Hippocampal formation (tissue), 2 donors: Measurements from ENCODE around the gene SLC23A3.

Experiments used
- DNase-seq, 2 donors: peaks; one replicate each; lab custom pipeline; 2025; lab: John Stamatoyannopoulos, UW

The SLC23A3 gene

DNA sequence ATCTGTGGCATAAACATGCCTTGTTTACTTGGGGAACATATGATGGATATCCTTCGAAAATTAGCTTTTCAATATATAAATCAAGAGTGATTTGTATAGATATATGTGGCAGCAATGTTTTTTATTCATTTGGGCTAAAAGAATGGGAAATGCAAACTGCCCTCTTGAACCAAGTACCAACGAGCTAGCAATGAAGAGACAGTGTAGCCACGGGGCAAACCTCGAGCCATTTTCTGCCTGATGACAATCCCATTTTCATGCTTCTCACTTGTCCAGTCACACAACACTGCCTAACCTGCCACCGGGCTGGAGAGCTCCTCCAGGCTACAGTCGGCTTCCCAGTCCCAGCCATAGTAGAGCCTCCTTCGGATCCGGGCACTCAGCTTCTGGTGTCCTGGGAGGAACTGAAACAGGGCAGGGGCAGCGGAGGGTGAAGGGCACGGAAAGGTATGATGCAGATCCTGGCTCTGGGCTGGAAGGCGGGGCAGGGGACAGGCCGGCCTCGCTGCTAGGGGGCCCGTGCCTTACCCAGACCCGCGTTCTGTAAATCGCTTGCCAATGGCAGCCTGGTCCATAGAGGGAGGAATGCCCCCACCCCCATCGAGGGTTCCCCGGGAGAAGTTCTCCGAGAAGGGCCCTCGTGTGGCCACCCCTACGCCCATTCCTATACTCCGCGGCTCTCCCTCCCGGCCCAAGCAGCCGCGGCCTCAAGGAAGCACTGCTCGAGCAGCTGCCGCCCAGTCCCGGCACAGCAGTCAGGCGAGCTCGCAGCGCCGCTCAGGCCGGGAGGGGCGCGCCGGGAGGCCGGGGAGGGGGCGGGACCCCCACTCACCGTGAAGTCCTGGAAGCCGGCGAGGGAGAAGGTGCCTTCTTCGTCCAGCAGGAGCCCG, 6.3 kb upstream of the SLC23A3 start:
- DNase-seq, result peak in 1 of 2 donors; percentile 65

DNA sequence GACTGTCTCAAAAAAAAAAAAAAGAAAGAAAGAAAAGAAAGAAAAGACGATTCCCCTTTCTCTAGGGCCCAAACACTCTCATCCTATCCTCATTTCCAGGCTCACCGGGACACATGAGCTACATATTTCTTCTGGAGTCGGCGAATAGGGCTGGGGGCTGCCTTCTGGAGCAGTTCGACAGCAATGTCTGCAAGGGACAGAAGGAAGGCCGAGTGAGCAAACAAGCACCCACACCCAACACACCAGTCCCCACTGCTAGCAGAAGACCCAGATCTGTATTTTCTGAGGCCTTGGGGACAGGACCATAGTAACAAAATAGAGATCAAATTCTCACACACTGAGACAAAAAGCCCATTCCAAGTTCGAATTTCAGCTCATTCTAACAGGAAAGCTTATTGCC, 5.7 kb upstream of the SLC23A3 start:
- no peak for DNase-seq

DNA sequence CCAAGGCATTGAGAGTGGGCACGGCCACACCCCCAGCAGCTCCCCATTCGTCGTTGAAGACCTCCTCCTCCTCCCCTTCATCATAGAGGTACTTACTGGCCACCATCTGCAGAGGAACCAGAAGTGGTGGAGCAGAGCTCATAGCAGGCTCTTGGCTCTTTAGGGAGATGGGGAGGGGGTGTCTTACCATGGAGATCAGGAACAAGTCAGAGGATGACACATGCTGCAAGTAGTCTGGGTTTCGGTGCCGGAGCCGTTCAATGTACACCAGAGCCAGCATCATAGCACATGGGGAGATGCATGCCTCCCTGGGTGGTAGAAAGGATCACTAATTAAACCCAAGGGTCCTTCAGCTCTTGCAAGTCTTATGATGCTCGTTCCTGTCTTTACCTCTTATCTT, 5.0 kb upstream of the SLC23A3 start:
- DNase-seq, result no peak

DNA sequence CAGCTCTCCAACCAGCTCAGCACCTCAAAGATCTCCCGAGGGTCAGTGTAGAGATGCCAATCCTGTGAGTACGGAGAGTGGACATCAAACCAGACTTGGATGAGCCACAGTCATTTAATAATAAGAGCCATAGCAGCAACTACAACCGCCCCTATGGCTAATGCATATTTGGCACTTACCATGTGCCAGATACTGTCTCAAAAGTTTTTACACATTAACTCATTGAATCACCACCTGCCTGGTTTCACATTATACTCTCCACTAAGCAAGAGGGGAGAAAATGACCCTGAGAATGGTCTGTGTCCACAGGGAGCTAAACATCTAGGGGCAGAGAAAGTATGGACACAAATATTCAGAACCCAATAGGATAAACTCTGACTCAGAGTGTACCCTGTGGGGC, 4.3 kb upstream of the SLC23A3 start:
- DNase-seq, result no peak

DNA sequence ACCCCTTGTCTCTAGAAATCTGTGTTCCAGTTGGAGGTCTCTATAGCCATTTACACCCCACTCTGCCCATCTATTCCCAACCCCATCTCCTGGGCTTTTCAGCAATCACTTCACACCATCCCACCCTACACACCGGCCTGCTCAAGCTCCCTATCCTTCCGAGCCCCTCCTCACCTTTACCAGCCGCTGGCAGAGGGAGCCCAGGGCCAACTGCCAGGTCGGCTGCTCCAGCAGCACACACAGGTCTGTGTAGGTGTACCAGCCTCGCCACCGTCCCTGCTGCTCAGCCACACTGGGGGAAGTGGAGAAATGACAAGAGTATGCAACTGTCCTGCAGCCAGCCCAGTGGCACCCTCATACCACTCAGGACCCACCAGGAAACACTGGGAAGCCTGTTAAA, 3.3 kb upstream of the SLC23A3 start:
- no peak for DNase-seq

DNA sequence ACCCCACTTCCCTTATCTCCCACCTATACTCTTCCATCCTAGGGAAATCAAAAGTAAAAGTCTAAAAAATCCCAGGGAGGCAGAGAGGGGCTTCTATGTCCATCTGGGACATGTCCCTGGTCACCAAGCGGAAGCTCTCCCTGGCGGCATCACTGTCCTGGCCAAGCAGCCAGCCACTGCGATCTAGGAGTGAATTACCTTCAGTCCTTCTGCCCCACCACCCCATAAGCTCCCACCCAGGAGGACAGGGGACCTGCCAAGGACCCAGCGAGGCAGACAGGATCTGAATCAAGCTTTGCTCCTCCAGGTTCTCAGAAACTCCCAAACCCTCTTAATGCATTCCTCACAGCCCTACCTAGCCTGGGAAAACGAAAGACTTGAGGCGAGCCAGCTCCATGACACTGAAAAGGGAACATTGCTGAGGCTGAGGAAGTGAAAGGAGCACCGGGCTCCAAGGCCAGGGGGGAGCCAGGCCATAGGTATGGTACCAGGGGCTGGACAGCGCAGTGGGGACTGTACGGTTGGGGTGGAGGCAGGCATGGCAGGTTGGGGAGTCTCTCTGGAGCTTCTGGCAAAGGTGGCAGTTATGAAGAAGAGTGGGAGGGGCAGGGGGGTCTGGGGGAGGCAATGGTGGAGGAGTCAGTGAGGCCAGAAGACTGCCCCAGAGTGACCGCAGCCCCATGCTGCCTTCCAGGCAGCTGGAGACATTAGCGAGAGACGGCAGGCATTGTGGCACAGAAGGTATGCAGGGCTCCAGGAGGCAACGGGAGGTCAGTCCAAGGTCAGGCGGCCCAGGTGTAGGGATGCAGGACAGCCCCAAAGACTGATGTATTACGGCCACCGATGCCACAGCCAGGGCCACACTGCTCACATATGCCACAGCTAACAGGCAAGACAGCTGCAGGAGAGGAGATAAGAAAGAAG, 2.7 kb upstream of the SLC23A3 start:
- no peak for DNase-seq

DNA sequence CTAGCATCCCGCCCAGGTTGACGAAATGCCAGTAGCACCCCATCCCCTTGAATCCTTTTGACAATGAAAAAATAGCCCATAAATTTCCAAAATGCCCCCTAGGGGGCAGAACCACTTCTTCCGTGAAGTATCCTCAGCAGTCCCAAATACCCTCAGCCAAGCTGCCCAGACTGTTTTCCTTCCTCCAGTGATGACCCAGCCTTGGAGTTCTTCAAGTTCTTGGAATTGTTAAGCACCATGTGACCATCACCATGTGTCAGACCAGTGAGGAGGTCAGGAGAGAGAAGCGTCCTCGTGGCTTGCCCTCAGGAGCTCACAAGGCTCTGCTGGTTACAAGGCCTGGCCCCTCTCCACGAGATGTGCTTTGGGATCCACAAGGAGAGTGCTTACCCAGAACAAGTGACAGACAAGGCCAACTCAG, 1.4 kb upstream of the SLC23A3 start:
- peak; percentile 10 to 40 for DNase-seq

DNA sequence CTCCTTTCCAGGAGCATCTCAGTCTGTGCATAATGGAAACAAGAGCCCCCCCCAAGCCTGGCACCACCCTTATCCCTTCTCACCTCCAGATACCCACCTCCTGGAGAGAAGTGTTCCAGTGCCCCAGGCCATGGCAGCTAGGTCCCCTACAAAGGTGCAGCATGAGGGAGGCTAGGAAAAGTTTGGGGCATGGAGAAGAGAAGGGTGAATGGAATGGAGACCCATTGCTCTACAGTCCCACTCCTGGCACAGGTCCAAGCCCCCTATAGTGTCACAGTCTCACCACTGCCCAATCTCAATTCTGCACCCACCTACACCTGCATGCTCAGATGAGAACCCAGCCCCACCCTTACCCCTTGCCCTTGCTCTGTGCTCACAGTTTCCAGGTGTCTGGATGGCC, 897 bp downstream of the SLC23A3 start:
- no peak for DNase-seq

DNA sequence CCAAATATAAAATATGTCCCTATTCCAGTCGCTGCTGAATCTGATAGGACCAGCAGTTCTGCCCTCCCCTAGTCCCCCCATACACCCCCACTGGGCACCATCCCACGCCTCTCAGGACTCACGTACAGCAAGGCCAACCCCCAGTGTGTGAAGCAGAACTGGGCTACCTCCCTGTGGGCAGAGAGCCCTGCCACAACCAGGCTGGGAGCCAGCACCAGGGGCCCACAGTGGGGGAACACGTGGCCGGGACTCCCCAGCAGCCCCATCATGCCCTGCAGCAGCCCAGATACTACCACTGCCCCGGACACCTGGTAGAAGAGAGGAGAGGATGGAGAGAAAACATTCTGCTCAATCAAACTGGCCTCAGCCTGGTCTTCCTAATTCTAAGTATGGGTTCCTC, 1.3 kb downstream of the SLC23A3 start:
- no peak for DNase-seq

DNA sequence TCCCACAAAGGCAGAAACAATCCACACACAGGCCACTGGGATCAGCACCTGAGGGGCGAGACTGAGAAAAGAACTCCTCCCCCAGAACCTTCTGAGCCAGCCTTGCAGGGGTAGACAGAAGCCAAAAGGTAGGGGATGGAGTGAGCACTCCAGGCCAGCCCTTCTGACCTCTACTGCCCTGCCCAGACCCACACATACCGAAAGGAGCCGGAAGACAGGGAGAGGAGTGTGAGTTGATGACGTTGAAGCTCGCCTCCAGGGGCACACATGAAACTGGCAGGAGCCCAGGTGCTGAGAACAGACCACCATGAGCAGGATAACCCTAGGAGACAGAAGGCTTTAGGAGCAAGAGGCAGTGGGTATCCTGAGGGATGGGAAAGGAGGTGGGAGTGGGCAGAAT, 1.8 kb downstream of the SLC23A3 start:
- DNase-seq, result no peak

DNA sequence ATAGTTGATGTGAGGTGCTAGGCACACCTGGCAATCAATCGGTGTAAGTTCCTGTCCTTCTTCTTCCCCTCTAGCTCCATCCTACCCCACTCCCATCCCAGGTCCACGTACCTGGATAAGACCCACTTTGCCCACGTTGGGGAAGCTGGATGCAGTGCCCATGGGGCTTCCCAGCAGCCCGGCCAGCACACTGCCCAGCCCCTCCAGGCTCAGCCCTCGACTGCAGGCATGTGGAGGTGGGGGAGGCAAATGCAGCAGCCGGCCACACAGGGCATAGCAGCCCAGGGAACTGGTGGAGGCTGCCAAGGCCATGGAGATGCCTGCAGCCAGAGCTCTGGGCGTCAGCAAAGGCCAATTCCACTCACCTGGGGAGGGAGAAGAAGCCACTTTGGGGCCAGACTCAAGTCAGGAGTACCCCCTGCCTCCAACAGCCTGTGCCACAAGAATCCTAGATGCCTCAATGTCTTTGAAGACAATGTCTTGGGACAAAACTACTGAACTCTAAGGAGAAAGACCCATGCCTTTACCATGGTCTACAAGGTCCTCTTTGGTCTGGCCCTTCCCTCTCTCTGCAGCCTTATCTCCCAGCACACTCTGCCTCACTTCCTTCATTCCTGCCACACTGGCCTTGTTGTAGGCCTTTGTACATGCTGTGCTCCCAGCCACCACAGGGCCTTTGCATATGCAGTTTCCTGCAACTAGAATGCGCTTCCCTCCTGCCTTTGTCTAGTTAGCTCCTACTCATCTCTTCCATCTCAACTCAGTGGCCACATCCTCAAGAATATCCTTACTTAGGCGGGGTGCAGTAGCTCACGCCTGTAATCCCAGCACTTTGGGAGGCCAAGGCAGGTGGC, 4.5 kb downstream of the SLC23A3 start:
- no peak for DNase-seq

DNA sequence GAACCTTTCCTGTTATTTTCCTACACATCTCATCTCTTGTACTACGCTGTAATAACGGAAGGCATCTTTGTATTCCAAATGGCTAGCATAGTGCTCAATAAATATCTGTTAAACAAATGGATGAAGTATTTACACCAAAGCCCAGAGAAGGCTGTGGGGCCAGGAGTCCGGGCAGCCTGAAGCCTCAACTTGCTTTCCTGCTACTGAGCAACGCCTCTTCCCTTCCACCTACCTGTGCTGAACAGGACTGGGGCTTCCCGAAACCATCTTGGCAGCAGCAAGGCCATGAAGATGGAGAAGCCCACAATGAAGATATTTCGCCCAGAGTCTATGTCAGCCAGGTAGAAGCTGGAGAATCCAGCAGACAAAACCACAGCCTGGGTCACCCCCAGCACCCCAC, 6.7 kb downstream of the SLC23A3 start:
- DNase-seq, result no peak

DNA sequence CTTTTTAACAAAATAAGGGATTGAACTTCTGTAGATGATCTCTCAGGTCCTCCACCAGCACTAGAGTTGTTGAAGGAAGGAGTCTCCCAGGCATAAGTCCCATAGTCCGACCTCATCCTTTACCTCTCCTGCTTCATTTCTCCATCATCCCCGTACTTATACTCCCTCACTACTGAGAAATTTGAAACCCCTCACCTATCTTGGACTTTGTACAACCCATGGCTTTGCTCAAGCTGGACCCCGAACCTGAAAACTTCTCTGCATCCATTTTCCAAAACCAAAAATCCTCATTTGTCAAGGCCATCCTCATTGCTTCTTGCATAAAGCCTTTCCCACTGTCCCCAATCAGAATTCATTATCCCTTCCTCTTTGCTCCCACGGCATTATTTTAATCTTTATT, 8.7 kb downstream of the SLC23A3 start:
- DNase-seq, result no peak

DNA sequence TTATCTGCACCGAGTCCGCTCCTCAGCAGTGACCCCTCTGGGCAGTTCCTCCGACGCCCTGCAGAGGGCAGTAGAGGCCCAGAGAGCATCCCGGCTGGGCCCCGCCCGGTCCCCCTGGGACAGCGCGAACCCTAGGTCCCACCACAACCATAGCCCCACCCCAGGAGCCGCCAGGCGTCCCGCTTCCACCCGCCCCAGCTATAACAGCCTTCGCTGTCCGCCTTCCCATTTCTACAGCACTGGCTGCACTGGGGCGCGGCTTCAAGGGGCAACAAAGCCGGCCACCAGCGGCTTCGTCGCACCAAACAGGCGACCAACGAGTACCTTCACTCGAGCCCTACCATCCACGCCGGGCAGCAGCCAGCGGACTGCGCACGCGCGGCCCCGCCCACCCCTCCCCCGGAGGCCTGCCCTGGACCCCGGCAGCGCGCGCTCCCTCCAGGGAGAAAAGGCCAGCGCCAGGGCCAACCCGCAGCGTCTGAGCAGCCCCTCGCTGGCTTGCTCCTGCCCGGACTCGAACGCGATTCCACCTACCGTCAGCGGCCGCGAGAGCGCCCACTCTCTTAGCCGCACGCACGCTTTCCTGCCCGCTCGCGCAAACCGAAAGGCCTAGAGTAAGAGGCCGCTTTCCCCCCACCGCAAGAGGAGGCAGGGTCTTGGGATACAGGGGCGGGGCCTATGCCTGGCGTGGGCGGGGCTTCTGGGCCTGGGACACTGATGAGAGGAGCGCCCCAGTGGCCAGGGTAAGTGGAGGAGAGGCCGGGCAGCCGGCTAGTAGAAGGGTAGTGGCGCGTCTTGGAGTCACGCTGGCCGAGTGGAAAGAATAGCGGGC, 9.4 kb downstream of the SLC23A3 start, which contains the start of gene NHEJ1:
TSS of gene NHEJ1 (minus strand) at position 630 of the 832 bp plus-strand sequence. CDS start 2,453 bp downstream, outside the sequence.
- DNase-seq, result peak; percentile 91 to 95

DNA sequence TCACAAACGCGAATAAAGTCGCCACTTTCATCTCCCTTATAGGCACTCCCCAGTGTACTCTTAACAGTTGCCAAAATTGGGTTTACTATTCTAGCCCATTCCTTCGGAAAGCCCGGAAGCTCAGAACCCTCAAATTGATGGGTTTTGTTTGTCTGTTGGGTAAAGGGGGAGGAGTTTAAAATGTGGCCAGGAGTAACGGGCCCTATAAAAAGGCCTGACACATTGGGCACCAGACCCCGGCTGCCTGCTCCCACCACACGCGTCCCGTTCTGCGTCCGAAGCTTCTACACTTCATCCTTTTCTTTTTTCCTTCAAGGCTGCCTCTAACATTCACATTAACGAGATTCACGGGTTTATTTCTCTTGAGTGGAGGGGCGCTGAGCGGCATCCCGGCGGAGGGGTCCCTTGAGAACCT, 10.1 kb downstream of the SLC23A3 start:
- no peak for DNase-seq

DNA sequence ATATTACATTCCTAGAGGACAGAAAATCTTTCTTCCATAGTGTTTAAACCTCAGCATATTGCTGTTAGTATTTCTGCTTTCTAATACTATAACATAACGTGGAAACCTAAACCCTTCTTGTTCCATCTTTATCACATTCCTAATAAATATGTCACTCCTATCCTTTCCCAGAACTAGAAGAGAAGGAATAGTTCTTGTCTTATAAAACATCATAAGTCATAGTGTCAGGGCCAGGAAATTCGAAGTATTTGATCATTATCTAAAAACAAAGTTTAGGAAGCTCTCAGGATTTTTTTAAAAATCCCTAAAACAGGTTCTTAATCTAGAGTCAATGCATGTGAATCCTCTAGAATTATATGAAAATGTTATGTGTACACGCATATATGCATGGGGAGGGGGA, 11.2 kb downstream of the SLC23A3 start:
- DNase-seq, result no peak

DNA sequence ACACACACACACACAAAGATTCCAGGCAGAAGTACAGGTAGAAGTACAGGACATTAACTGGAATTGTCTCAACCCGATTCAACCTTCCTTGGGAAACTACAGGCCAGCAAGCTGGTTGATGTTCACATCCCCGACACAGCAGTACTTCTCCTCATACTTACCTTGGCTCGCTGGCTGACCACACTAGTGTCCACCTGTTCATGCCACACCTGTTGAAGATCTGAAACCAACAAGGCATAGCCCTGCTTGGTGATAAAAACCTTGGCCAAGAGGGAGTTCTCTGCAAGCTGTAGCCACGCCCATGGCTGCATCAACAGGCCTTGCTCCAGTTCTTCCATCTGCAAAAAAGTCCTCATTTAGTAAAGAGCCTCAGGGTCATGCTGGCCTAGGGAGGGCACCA, 11.8 kb downstream of the SLC23A3 start:
- no peak for DNase-seq

DNA sequence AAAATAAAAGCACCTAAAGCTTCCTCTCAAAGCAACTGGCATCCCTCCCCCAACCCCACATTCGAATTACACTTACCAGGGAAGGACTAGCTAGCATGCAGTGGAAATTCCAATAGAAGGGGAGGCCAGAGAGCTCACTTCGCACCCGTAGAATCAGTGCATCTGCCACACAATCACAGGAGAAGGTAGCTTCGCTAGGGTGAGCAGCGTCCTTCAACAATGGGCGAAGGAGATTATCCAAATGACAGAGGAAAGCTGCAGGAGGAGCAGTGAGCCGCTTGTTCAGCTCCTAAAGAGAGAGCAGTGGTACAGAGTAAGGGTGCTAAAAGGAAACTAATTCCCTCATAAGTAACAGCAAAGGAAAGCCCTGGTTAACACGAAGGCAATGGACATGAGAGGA, 12.4 kb downstream of the SLC23A3 start:
- no peak for DNase-seq

DNA sequence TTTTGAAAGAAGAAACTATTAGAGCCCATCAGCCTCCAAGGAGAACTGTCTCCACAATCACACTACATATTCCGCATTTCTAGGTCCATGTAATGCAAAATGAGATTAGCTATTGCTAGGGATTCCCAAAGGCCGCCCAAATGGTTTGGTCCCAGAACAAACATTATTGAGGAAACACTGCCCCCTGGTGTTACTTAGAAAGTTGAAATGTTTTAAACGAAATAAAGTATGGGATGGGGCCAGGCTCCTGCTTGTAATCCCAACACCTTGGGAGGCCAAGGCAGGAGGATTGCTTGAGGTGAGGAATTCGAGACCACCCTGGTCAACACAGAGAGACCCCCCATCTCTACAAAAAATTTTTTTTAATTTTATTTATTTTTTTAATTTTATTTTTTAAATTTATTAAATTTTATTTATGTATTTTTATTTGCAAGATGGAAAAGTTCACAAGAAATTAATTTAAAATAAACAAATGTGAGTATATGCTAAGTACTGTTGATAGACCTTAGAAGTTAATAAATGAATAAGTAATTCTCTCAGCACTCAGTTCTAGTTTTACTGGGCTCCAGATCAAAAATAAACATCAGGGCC, 14.7 kb downstream of the SLC23A3 start:
- DNase-seq, result peak; percentile 11 to 75

DNA sequence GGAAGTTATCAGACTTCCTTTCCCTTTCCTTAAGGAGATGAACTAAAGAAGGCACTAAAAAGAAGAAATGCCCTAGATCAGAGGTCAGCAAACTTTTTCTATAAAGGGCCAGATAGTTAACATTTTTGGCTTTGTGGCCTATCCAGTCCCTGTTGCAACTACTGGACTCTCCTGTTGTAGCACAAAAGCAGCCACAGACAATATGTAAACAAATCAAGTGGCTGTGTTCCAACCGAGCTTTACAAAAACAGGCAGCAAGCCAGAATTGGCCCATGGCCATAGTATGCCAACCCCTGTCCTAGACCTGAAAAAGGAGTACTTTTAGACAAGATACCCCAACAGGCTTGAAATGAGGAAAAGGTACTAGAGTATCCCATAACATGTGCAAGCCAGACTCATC, 20.2 kb downstream of the SLC23A3 start:
- no peak for DNase-seq

DNA sequence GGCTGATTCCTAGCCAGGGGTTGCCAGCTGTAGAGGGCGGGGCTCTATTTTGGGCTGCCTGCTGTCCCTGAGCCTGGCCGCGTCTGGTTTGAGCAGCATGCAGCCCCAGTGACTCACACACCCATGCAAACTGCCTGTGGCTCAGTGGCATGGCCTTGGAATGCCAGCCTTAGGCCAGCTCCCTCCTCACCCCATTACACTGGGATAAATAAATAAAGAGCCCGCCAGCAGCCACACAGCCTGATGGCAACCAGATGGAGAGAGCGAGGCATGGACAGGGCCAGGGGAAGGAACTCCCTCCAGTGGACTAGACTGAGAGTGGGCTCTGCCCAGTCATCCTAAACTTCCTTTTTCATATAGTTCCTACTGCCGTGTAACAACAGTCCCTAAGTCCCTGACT, 27.5 kb downstream of the SLC23A3 start:
- no peak for DNase-seq
